ENCODE measurements around the gene RAB31.
A peak's percentile ranks its signal among the peaks of the same experiment; 100 is the strongest.

RAB31 gene

GRCh38 chr18:9715088-9715343 lies 6.9 kb downstream of the RAB31 start:
- no peak for DNase-seq

DNA sequence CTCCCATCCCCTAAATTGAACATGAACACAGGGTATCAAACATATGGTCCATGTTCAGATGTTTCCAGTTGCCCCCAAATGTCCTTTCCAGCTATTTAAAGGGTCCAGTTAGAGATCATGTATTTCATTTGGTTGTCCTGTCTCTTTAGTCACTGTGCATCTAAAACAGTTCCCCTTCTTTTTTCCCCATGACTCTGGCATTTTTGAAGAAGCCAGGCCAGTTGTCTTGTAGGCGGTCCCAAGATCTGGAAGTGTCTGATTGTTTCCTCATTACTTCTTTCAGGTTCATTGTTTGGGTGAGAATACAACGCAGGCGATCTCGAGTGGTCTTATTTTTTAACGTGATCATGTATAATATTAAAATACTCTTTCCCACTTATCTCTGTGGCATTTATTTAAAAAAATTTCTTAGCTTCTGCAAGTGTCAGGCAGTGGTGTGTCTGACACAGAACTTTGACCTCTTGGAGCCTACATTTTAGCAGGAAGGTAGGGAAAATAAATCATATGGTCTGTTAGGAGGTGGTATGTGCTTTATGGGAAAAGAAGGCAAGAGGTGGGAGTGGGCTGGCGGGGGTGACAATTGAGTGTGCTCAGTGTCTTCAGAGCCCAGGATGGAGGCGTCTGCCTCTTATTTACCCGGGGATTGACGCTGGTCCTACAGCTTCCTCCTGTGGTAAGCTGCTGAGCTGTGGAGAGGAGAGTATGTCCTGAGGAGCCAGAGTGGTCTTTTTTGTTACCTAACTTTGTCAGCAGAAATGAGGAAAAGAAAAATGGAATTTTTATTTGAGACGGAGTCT lies 8.1 kb downstream of the RAB31 start:
- DNase-seq = no peak

GRCh38 chr18:9716780-9717563 lies 8.9 kb downstream of the RAB31 start:
- no peak for DNase-seq

DNA sequence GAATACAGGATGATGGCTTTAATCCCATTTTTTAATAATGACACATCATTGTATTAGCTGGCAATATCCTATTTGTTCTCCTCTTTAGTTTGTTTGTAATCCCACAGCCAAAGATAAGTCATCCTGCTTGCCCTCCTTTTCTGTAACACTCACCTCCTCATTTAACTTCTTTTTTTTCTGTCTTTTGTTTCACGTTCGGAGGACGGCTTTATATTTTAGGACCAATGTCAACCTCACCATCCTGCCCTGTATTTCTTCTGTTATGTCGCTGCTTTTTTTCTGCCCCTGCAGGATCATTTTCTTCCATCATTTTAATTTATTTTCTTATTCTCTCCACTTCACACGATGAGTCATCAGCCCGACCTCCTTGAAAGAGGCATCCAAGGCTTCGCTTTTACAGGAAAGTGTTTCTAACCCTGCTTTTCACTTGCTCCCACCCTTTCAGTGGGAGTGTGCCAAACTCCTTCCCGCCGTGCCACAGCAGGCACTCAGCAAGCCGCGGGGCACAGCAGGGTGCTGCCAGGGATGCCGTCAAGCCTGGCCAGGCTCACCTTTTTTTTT lies 11.4 kb downstream of the RAB31 start:
- DNase-seq = no peak

DNA sequence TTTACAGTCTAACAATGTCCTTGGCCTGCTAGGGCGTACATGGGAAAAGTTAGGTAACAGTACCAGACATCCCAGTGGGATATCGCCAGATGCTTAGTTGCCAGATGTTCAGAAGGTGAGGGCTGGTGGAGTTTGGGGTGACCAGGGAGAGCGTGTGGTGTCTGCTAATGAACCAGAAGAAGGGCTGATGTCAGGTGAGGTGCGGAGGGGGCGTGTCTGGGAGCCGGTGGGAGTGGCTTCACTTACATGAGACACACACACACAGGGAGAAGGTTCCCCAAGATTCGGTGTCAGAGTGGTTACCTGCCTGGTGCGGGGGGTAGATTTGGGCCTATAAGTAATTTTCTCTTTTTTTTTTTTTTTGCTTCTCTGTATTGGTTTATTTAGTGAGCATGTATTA lies 12.2 kb downstream of the RAB31 start:
- DNase-seq = no peak

- no peak for DNase-seq
Measured at GRCh38 chr18:9721893-9722550, 13.9 kb downstream of the RAB31 start.

DNA sequence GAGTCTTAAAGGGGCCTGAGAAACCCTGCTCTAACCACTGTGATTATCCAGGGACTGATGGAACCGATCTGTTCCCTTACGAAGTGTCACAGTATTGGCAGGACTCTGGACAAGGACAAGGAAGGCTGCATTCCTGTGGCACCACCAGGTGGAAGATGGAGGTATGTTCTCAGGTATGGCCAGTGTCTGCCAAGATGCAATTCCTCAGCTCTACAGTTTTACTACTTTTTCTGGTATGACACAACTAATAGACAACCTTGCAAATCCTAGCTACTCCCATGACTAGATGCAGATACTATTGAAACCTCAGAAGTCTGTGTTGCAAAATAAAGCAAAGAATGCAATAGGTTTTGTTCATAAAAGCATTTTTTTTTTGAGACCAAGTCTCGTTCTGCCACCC lies 14.6 kb downstream of the RAB31 start:
- no peak for DNase-seq

- no peak for DNase-seq
Measured at GRCh38 chr18:9724797-9725585, 16.9 kb downstream of the RAB31 start.

GRCh38 chr18:9726175-9726574 lies 18.1 kb downstream of the RAB31 start:
- no peak for DNase-seq

- no peak for DNase-seq
Measured at GRCh38 chr18:9726936-9727335, 18.8 kb downstream of the RAB31 start.

DNA sequence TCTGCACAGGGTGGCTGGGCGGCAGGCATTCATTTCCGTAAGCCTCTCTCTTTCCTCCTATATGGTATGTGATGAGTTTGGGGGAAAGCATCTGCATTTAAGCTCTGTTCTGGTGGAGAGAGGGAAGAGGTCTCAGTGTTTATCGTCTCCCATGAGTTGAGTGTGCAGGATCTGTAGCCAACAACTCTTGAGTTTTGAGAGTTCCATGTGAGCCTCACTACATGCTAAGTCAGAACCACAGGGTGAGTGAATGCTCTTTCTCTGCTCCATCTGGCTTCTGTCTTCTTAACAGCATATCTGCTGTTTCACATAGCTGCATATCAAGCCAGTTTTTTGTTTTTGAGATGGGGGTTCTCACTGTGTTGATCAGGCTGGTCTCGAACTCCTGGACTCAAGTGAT lies 22.7 kb downstream of the RAB31 start:
- DNase-seq = no peak

- DNase-seq = no peak
Measured at GRCh38 chr18:9731380-9731779, 23.3 kb downstream of the RAB31 start.

GRCh38 chr18:9732031-9732430 lies 23.9 kb downstream of the RAB31 start:
- DNase-seq = no peak

GRCh38 chr18:9734189-9734588 lies 26.1 kb downstream of the RAB31 start:
- no peak for DNase-seq

- no peak for DNase-seq
Measured at GRCh38 chr18:9735238-9735637, 27.1 kb downstream of the RAB31 start.

- no peak for DNase-seq
Measured at GRCh38 chr18:9735879-9736278, 27.8 kb downstream of the RAB31 start.

DNA sequence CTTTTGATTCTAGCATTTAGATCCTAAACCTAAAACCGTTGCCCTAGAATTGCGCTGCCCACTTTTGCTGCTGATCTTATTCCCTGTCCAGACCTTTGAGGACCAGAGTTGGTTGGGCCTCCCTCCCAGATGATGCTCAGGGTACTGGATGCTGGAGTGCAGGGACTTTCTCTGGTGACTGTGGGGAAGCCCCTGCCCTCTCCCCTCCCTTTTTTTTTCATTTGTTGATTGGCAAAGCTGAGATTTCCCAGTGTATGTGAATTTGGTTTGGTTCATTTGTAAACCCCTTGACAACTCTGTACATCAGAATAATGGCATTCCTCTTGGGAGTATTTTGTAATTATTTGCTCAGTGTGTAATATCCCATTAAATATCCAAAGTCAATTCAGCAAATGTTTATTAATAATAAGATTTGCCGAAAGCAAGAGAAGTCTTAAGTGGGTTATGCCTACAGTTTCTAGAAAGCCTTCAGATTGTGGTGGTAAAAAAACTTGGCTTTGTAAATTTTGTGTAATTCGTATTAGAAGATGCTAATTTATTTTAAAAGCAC lies 28.3 kb downstream of the RAB31 start:
- no peak for DNase-seq

DNA sequence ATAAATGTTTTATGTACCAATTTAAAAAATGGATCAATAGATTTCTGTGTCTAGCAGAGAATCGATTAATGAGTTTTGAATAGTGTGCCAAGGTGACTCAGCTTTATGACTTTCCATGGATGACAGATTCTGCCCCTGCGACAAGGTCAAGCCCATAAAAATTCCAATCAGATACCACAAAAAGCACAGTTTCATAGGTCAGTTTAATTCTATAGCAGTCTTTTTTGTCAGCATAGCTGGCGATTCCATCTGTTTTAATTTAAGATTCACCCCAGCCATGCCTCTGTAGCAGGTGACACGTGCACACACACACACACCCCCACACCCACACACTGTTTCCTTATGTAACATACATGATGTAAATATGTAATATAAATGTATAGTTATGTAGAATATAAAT lies 28.9 kb downstream of the RAB31 start:
- no peak for DNase-seq

DNA sequence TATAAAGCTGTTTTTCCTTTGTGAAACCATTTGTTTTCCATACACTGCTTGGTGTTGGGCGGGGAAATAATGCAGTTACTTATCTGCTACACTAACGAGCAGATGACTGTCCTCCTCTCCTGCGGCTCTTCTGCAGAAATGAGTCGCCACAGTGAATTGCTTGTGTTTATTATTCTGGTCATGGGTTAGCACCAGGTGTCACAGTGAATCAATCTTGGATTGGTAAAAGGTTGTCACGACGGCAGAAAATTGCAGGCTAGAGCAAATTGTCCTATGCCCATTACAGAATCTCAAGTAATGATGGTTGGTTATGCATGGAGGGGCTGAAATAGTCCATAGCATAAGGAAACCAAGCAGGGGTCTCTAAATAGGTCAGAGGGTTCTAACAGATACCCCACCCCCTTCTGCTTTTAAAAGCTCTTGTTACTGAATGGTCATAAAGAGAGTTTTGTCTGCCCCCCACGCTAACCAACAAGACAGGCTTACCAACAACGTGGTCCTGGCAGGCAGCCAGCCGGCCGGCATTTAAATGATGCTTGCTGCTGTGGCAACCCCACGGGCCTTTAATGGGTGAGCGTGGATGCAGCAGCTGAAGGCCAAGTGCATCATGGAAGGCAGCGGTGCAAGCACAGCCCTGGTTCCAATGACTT lies 29.5 kb downstream of the RAB31 start:
- DNase-seq = peak; percentile 95

- DNase-seq = no peak
Measured at GRCh38 chr18:9738266-9738969, 30.3 kb downstream of the RAB31 start.

DNA sequence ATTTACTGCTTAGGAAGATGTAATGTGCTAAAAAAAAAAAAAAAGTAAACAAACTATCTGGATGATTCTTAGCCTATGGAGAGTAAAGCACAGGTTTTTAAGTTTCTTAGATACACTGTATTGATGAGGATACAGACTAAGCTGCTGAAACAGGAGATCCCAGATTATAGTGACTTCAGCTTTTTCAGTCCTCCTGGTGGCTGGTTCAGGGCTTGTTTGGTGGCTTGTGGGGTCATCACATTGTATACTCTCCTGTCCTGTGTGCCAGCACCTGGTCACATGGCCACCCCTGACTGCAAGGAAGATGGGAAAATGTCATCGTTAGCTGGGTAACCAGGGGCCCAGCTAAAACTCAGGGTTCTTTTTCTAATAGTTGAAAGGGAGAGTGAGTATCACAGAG lies 31.4 kb downstream of the RAB31 start:
- DNase-seq = no peak

DNA sequence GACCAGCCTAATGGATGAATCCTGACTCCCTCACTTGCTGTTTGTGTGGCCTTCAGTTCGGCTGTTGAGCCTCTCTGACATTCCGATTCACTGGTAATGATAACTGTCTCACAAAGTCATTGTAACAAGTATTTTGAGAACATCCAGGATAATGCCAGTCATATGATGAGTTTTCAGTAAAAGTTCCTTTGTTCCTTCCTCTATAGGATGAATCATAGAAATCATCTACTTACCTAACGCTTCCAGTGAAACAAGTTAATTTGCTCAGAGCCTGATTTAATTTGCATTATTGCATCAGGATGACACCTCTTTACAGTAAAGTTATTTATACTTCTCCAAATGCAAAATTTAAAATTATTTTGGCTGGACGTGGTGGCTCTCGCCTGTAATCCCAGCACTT lies 32.0 kb downstream of the RAB31 start:
- DNase-seq = no peak
